Activated B cell treated with CpG ODN at 0.5 μM for 24 hours (primary cell): Measurements from ENCODE around the gene POLD4. TPM values are rescaled to one million over a fixed set of nuclear protein-coding genes. Genes with fewer than 3 reads are reported as not detected.

ENCODE experiments used
- ATAC-seq: fragments of 200-7000 bp; cut with Tn5 transposase; one replicate; pipeline ENCODE4 v1.10.0; 2021; ENCODE audit warnings: low read depth, mild to moderate bottlenecking, moderate library complexity
- CTCF ChIA-PET: fragments of 350-600 bp; sonication (Branson Sonifier 250); formaldehyde crosslinking; loops from one replicate; lab custom pipeline; 2021; ENCODE audit warnings: antibody characterized with exemption; lab: Charles Lee
- POLR2A ChIA-PET: fragments of 350-600 bp; sonication (Branson Sonifier 250); formaldehyde crosslinking; loops from one replicate; lab custom pipeline; 2021; ENCODE audit warnings: antibody characterized with exemption; lab: Charles Lee
- DNase-seq: peaks from one replicate; pipeline ENCODE4 v3.0.0; 2022
- H3K27ac Mint-ChIP-seq: one replicate; pipeline ENCODE4 v1.8.0; 2020; ENCODE audit warnings: mixed read lengths
- H3K27me3 Mint-ChIP-seq: one replicate; pipeline ENCODE4 v1.8.0; 2021; ENCODE audit warnings: mixed read lengths
- H3K36me3 Mint-ChIP-seq: one replicate; pipeline ENCODE4 v1.8.0; 2021; ENCODE audit warnings: low read depth, mixed read lengths
- H3K4me1 Mint-ChIP-seq: one replicate; pipeline ENCODE4 v1.8.0; 2021; ENCODE audit warnings: mixed read lengths
- H3K4me3 Mint-ChIP-seq: one replicate; pipeline ENCODE4 v1.8.0; 2020; ENCODE audit warnings: mild to moderate bottlenecking, mixed read lengths
- H3K9me3 Mint-ChIP-seq: one replicate; pipeline ENCODE4 v1.8.0; 2020; ENCODE audit warnings: mixed read lengths
- CTCF ChIP-seq: fragments of 200-600 bp; IDR thresholded peaks from one replicate; pipeline ENCODE4 v1.8.0; 2022; ENCODE audit warnings: antibody characterized with exemption, mild to moderate bottlenecking
- intact Hi-C: fragments of 100-400 bp; cut with micrococcal nuclease; formaldehyde crosslinking; loops from one replicate; pipeline ENCODE4 v1.15.1; 2024
- total RNA-seq: library from RNA; stranded (reverse); gene quantifications from 2 replicates; pipeline ENCODE4 v1.2.3, GENCODE V29; 2022

POLD4 gene
- total RNA-seq, 1 donor from 2014 or later = 166 TPM

- intact Hi-C loops = no loop called here
- POLR2A ChIA-PET = interaction anchor here (0.9 to 2.9 kb wide), 4 partner anchors 10 to 36 kb away, joined by 3 to 13 read pairs (median 4); partner anchors contain the start of gene ANKRD13D
Measured at GRCh38 chr11:67303835-67304411, 49.4 kb downstream of the POLD4 start.

DNA sequence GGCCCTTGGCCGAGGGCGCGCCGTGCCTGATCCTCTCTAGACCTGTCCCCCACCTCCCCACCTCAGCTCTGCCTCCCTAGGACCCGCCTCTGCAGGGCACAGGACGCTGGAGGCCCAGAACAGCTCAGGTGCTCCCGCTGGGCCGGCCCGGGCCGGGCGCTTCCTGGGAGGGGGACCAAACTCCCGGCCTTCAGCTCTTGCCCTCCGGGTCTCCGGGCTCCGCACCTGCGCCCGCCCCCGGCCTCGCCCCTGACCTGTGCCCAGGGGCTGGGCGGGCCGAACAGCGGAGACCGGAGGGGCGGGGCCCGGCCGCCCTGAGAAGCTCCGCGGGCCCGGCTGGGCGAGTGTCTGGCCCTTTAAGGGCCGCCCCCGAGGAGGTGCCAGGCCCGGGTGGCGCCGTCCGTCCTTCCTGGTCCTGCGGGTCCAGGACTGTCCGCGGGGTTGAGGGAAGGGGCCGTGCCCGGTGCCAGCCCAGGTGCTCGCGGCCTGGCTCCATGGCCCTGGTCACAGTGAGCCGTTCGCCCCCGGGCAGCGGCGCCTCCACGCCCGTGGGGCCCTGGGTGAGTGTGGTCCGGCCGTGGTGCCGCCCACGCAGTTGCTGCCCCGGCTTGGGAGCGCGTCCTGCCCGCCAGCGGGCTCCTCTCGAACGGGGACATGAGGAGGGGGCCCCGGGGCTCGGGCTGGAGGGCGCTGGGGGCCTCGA is 50.1 kb downstream of the POLD4 start, which contains the start of gene SSH3:
Gene SSH3 (plus strand): TSS at position 399 of the 703 bp plus-strand sequence. CDS start 96 bp downstream, at position 495.
- Mint-ChIP-seq H3K4me1 (peaks cover 3% of the 10 kb centered on the region), H3K36me3 (peaks cover 36% of the 10 kb centered on the region), H3K27me3 (no peaks in the 10 kb centered on the region), H3K9me3 (no peaks in the 10 kb centered on the region), H3K4me3 (peak within 1 kb of the TSS; percentile 19), H3K27ac (no peak within 1 kb of the TSS)
- POLR2A ChIA-PET = interaction anchor here (0.6 to 2.9 kb wide), 10 partner anchors 9 to 184 kb away, joined by 3 to 13 read pairs (median 3); partner anchors contain the start of genes ANKRD13D, KDM2A and POLD4
- TF ChIP-seq CTCF = no peak
- CTCF ChIA-PET = interaction anchor here (1.1 kb wide), 1 partner anchor 79 kb away, joined by 3 read pairs; no protein-coding TSS in a partner anchor
- intact Hi-C loops = no loop called here
- peak; percentile 46 for DNase-seq
- ATAC-seq = peak; percentile 89

More at GRCh38 chr11:67303835-67304411, 49.4 kb downstream of the POLD4 start:
- Mint-ChIP-seq H3K27ac (no peak overlapping the region), H3K27me3 (no peaks in the 10 kb centered on the region), H3K4me3 (no peak overlapping the region), H3K9me3 (no peaks in the 10 kb centered on the region), H3K36me3 (peaks cover 30% of the 10 kb centered on the region), H3K4me1 (peaks cover 2% of the 10 kb centered on the region)
- CTCF ChIA-PET = interaction anchor here (1.1 kb wide), 1 partner anchor 79 kb away, joined by 3 read pairs; no protein-coding TSS in a partner anchor
- no peak for TF ChIP-seq CTCF
- DNase-seq = no peak
- peak; percentile 10 for ATAC-seq

GRCh38 chr11:67302571-67303131 is 50.7 kb downstream of the POLD4 start:
- Mint-ChIP-seq H3K9me3 (no peaks in the 10 kb centered on the region), H3K36me3 (peaks cover 43% of the 10 kb centered on the region), H3K4me3 (peak overlapping the region; percentile 19), H3K27ac (no peak overlapping the region), H3K4me1 (peaks cover 3% of the 10 kb centered on the region), H3K27me3 (no peaks in the 10 kb centered on the region)
- intact Hi-C loops = no loop called here
- ChIA-PET CTCF (no interaction called here), POLR2A (interaction anchor here (0.6 to 2.9 kb wide), 11 partner anchors 9 to 184 kb away, joined by 3 to 13 read pairs (median 3); partner anchors contain the start of genes ANKRD13D, KDM2A and POLD4)
- ATAC-seq (no peak), DNase-seq (no peak)
- TF ChIP-seq CTCF = no peak

- Mint-ChIP-seq H3K4me1 (peaks cover 3% of the 10 kb centered on the region), H3K9me3 (peaks cover under 1% of the 10 kb centered on the region), H3K36me3 (peaks cover 44% of the 10 kb centered on the region), H3K4me3 (no peak overlapping the region), H3K27me3 (no peaks in the 10 kb centered on the region), H3K27ac (no peak overlapping the region)
- intact Hi-C loops = no loop called here
- CTCF ChIA-PET = no interaction called here
- DNase-seq = peak; percentile 14
- POLR2A ChIA-PET = interaction anchor here (0.7 to 2.9 kb wide), 5 partner anchors 13 to 158 kb away, joined by 3 to 13 read pairs (median 3); partner anchors contain the start of genes ANKRD13D and POLD4
- ATAC-seq = no peak
- no peak for TF ChIP-seq CTCF
Measured at GRCh38 chr11:67301951-67302516, 51.3 kb downstream of the POLD4 start.
